Measurements from ENCODE around the gene CARD8. TPM values are rescaled to one million over a fixed set of nuclear protein-coding genes. Genes with fewer than 3 reads are reported as not detected.
A peak's percentile ranks its signal among the peaks of the same experiment; 100 is the strongest.

Gene CARD8
- total and polyA plus RNA-seq, 10 of the 15 experiments (the other 5 are each of a cell fraction or from before 2014, with no cell fraction given): 39.8 to 69.8 (median 46.1) TPM

- no peak; the same call in 1 of the 2 replicates for TF ChIP-seq POLR2AphosphoS2 (IDR thresholded peaks at IDR 0.05; ENCODE audit: low read depth, low read length)
- TF ChIP-seq CEBPB (IDR thresholded peaks at IDR 0.05; ENCODE audit: borderline replicate concordance in 1 of 2, low read depth in 2 of 2, low read length in 2 of 2): no peak
- TF ChIP-seq ZNF217 (IDR thresholded peaks at IDR 0.05): no peak
- TF ChIP-seq EZH2 (IDR thresholded peaks at IDR 0.05; ENCODE audit: borderline replicate concordance, control insufficient read depth, low read depth, low read length): no peak
- TF ChIP-seq TARDBP (IDR thresholded peaks at IDR 0.05; ENCODE audit: borderline replicate concordance): no peak
- no peak for TF ChIP-seq ZNF384 (IDR thresholded peaks at IDR 0.05; ENCODE audit: borderline replicate concordance, low read depth, low read length)
- TF ChIP-seq JUND (IDR thresholded peaks at IDR 0.05; ENCODE audit: low read depth, low read length): no peak
- no peak for TF ChIP-seq BCL11A (IDR thresholded peaks at IDR 0.05; ENCODE audit: low read depth, low read length)
- 0 out of 3 replicates have a peak, but pooled peaks of 1 of the 2 experiments have one; percentile 41 for TF ChIP-seq EGR1 (IDR thresholded peaks at IDR 0.05; ENCODE audit: borderline replicate concordance in 1 of 2, low read depth in 2 of 2, low read length in 2 of 2)
- 0 out of 2 replicates have a peak, but pooled peaks have one; percentile 27 for TF ChIP-seq STAT3 (IDR thresholded peaks at IDR 0.05; ENCODE audit: low read depth, low read length)
- TF ChIP-seq BHLHE40 (IDR thresholded peaks at IDR 0.05; ENCODE audit: borderline replicate concordance in 1 of 2, low read depth in 2 of 2, low read length in 1 of 2): no peak
- no peak for TF ChIP-seq SUZ12 (IDR thresholded peaks at IDR 0.05; ENCODE audit: unreplicated experiment)
- TF ChIP-seq EED (IDR thresholded peaks at IDR 0.05; ENCODE audit: low read depth): peak; percentile 19; the same call in 1 of the 2 replicates
- no peak for TF ChIP-seq CHD4 (IDR thresholded peaks at IDR 0.05)
- TF ChIP-seq RFX5 (IDR thresholded peaks at IDR 0.05; ENCODE audit: low read depth, low read length): no peak
- peak; percentile 66; the same call in 1 of the 2 replicates for TF ChIP-seq BACH1 (IDR thresholded peaks at IDR 0.05; ENCODE audit: borderline replicate concordance)
- 0 out of 2 replicates have a peak, but pooled peaks have one; percentile 25 for TF ChIP-seq TCF12 (IDR thresholded peaks at IDR 0.05; ENCODE audit: low read depth, low read length)
- TF ChIP-seq WRNIP1 (IDR thresholded peaks at IDR 0.05; ENCODE audit: borderline replicate concordance, low read depth, low read length): no peak
- 0 out of 2 replicates have a peak, but pooled peaks have one; percentile 17 for TF ChIP-seq SMARCA5 (IDR thresholded peaks at IDR 0.05)
- no peak for TF ChIP-seq USF1 (IDR thresholded peaks at IDR 0.05; ENCODE audit: borderline replicate concordance, extremely low read length, insufficient read depth, low read depth, low read length)
- peak; percentile 90; the same call in 1 of the 2 replicates for TF ChIP-seq SIN3A (IDR thresholded peaks at IDR 0.05; ENCODE audit: low read depth, low read length)
- peak; percentile 41; the same call in 1 of the 2 replicates for TF ChIP-seq PKNOX1 (IDR thresholded peaks at IDR 0.05)
- 0 out of 2 replicates have a peak, but pooled peaks have one; percentile 7 for TF ChIP-seq RUNX3 (IDR thresholded peaks at IDR 0.05; ENCODE audit: low read length)
- peak; percentile 36; the same call in 1 of the 2 replicates for TF ChIP-seq DPF2 (IDR thresholded peaks at IDR 0.05)
- TF ChIP-seq MXI1 (IDR thresholded peaks at IDR 0.05; ENCODE audit: low read depth, low read length): peak; percentile 69; the same call in 1 of the 2 replicates
- TF ChIP-seq IKZF2 (IDR thresholded peaks at IDR 0.05): peak; percentile 54 to 68; a peak in 3 of 4 replicates
- TF ChIP-seq MLLT1 (IDR thresholded peaks at IDR 0.05): 0 out of 2 replicates have a peak, but pooled peaks have one; percentile 32
These were observed 51.7 kb downstream of the CARD8 start (continued) for GRCh38 chr19:48203794-48204628.

Measured in GM12878 (cell line).